Activated CD4-positive, alpha-beta memory T cell treated with anti-CD3 and anti-CD28 coated beads, Interleukin-2, amount 10 ng/mL, durations not matched to agents 7 days and 5 days (primary cell): ENCODE measurements around the gene WBP2NL. TPM values are rescaled to one million over a fixed set of nuclear protein-coding genes. Genes with fewer than 3 reads are reported as not detected.

ENCODE experiments used
- CTCF ChIA-PET: fragments of 350-600 bp; sonication (Branson Sonifier 250); formaldehyde crosslinking; loops from one replicate; lab custom pipeline; 2021; ENCODE audit warnings: antibody characterized with exemption, inconsistent platforms; lab: Charles Lee
- POLR2A ChIA-PET: fragments of 350-600 bp; sonication (Branson Sonifier 250); formaldehyde crosslinking; loops from one replicate; lab custom pipeline; 2021; ENCODE audit warnings: antibody characterized with exemption; lab: Charles Lee
- DNase-seq: peaks from one replicate; pipeline ENCODE4 v3.0.0-alpha.2; 2020
- H3K27ac Mint-ChIP-seq: one replicate; pipeline ENCODE4 v1.8.0; 2021; ENCODE audit warnings: mild to moderate bottlenecking, mixed read lengths
- H3K27me3 Mint-ChIP-seq: one replicate; pipeline ENCODE4 v1.8.0; 2021; ENCODE audit warnings: mixed read lengths
- H3K36me3 Mint-ChIP-seq: one replicate; pipeline ENCODE4 v1.8.0; 2021; ENCODE audit warnings: low read depth, mixed read lengths
- H3K4me1 Mint-ChIP-seq: one replicate; pipeline ENCODE4 v1.8.0; 2021; ENCODE audit warnings: mixed read lengths
- H3K4me3 Mint-ChIP-seq: one replicate; pipeline ENCODE4 v1.8.0; 2021; ENCODE audit warnings: mild to moderate bottlenecking, mixed read lengths
- H3K9me3 Mint-ChIP-seq: one replicate; pipeline ENCODE4 v1.8.0; 2021; ENCODE audit warnings: mixed read lengths
- total RNA-seq, 2 experiments: library from RNA; stranded (reverse); gene quantifications; one replicate each; pipeline ENCODE4 v1.2.3, GENCODE V29; 2021

Gene WBP2NL
- total RNA-seq, 2 experiments from 2014 or later, result 2.0 to 2.3 TPM

- no peak overlapping the region for H3K4me3 Mint-ChIP-seq
- H3K27ac Mint-ChIP-seq, result no peak overlapping the region
- CTCF ChIA-PET, result interaction anchor here (0.5 kb wide), 1 partner anchor 811 kb away, joined by 3 read pairs; no protein-coding TSS in a partner anchor
- no peaks in the 10 kb centered on the region for H3K27me3 Mint-ChIP-seq
- peaks cover 15% of the 10 kb centered on the region for H3K9me3 Mint-ChIP-seq
- H3K36me3 Mint-ChIP-seq, result peaks cover 51% of the 10 kb centered on the region
- POLR2A ChIA-PET, result interaction anchor here (0.8 to 1.4 kb wide), 3 partner anchors 12 to 23 kb away, joined by 3 to 4 read pairs (median 3); partner anchors contain the start of gene SMDT1
- peaks cover 2% of the 10 kb centered on the region for H3K4me1 Mint-ChIP-seq
- DNase-seq, result no peak
Measured at GRCh38 chr22:42056757-42057511, 58.3 kb downstream of the WBP2NL start.

- CTCF ChIA-PET, result no interaction called here
- Mint-ChIP-seq H3K27ac (no peak overlapping the region), H3K27me3 (no peaks in the 10 kb centered on the region), H3K4me3 (no peak overlapping the region), H3K36me3 (peaks cover 81% of the 10 kb centered on the region), H3K9me3 (peaks cover 15% of the 10 kb centered on the region), H3K4me1 (peaks cover 2% of the 10 kb centered on the region)
- DNase-seq, result no peak
- POLR2A ChIA-PET, result interaction anchor here (0.5 to 2.2 kb wide), 2 partner anchors 9 to 222 kb away, joined by 3 to 7 read pairs; no protein-coding TSS in a partner anchor
Measured at GRCh38 chr22:42060489-42060888, 61.9 kb downstream of the WBP2NL start.

- Mint-ChIP-seq H3K4me3 (no peak overlapping the region), H3K4me1 (peaks cover 2% of the 10 kb centered on the region), H3K9me3 (peaks cover 15% of the 10 kb centered on the region), H3K27me3 (no peaks in the 10 kb centered on the region), H3K36me3 (peaks cover 85% of the 10 kb centered on the region), H3K27ac (no peak overlapping the region)
- DNase-seq, result no peak
- ChIA-PET POLR2A (interaction anchor here (0.5 to 2.2 kb wide), 2 partner anchors 9 to 222 kb away, joined by 3 to 7 read pairs; no protein-coding TSS in a partner anchor), CTCF (no interaction called here)
Measured at GRCh38 chr22:42061041-42061440, 62.5 kb downstream of the WBP2NL start.

- H3K27ac Mint-ChIP-seq, result no peak overlapping the region
- ChIA-PET CTCF (no interaction called here), POLR2A (no interaction called here)
- H3K4me1 Mint-ChIP-seq, result peaks cover 6% of the 10 kb centered on the region
- H3K36me3 Mint-ChIP-seq, result peaks cover 89% of the 10 kb centered on the region
- no peak overlapping the region for H3K4me3 Mint-ChIP-seq
- DNase-seq, result no peak
- H3K27me3 Mint-ChIP-seq, result no peaks in the 10 kb centered on the region
- peaks cover 6% of the 10 kb centered on the region for H3K9me3 Mint-ChIP-seq
Measured at GRCh38 chr22:42062506-42063170, 64.0 kb downstream of the WBP2NL start.

GRCh38 chr22:42064629-42065028 is 66.0 kb downstream of the WBP2NL start:
- Mint-ChIP-seq H3K9me3 (no peaks in the 10 kb centered on the region), H3K27ac (no peak overlapping the region), H3K4me3 (no peak overlapping the region), H3K4me1 (peaks cover 18% of the 10 kb centered on the region), H3K36me3 (peaks cover 84% of the 10 kb centered on the region), H3K27me3 (no peaks in the 10 kb centered on the region)
- ChIA-PET POLR2A (interaction anchor here (0.8 to 1.4 kb wide), 3 partner anchors 16 to 33 kb away, joined by 3 to 4 read pairs (median 3); no protein-coding TSS in a partner anchor), CTCF (no interaction called here)
- DNase-seq, result no peak

GRCh38 chr22:42065438-42066125 is 67.0 kb downstream of the WBP2NL start:
- DNase-seq, result no peak
- no peaks in the 10 kb centered on the region for H3K27me3 Mint-ChIP-seq
- H3K27ac Mint-ChIP-seq, result no peak overlapping the region
- H3K4me3 Mint-ChIP-seq, result no peak overlapping the region
- ChIA-PET CTCF (no interaction called here), POLR2A (interaction anchor here (1.0 to 1.4 kb wide), 2 partner anchors 15 to 23 kb away, joined by 3 to 4 read pairs; no protein-coding TSS in a partner anchor)
- peaks cover 75% of the 10 kb centered on the region for H3K36me3 Mint-ChIP-seq
- peaks cover 25% of the 10 kb centered on the region for H3K4me1 Mint-ChIP-seq
- no peaks in the 10 kb centered on the region for H3K9me3 Mint-ChIP-seq

- ChIA-PET POLR2A (no interaction called here), CTCF (no interaction called here)
- H3K27me3 Mint-ChIP-seq, result no peaks in the 10 kb centered on the region
- DNase-seq, result no peak
- no peaks in the 10 kb centered on the region for H3K9me3 Mint-ChIP-seq
- H3K4me1 Mint-ChIP-seq, result peaks cover 28% of the 10 kb centered on the region
- H3K36me3 Mint-ChIP-seq, result peaks cover 68% of the 10 kb centered on the region
- no peak overlapping the region for H3K4me3 Mint-ChIP-seq
- H3K27ac Mint-ChIP-seq, result no peak overlapping the region
Measured at GRCh38 chr22:42066126-42066761, 67.7 kb downstream of the WBP2NL start.

- Mint-ChIP-seq H3K27ac (no peak overlapping the region), H3K4me1 (peaks cover 34% of the 10 kb centered on the region), H3K36me3 (peaks cover 61% of the 10 kb centered on the region), H3K27me3 (no peaks in the 10 kb centered on the region), H3K4me3 (no peak overlapping the region), H3K9me3 (no peaks in the 10 kb centered on the region)
- CTCF ChIA-PET, result no interaction called here
- DNase-seq, result no peak
- POLR2A ChIA-PET, result no interaction called here
Measured at GRCh38 chr22:42066937-42067336, 68.3 kb downstream of the WBP2NL start.

- Mint-ChIP-seq H3K36me3 (peaks cover 53% of the 10 kb centered on the region), H3K4me3 (no peak overlapping the region), H3K27me3 (no peaks in the 10 kb centered on the region), H3K9me3 (no peaks in the 10 kb centered on the region), H3K27ac (no peak overlapping the region), H3K4me1 (peaks cover 39% of the 10 kb centered on the region)
- POLR2A ChIA-PET, result interaction anchor here (1.1 to 4.5 kb wide), 2 partner anchors 23 to 268 kb away, joined by 3 to 55 read pairs; partner anchors contain the start of genes CCDC134 and NDUFA6
- DNase-seq, result no peak
- CTCF ChIA-PET, result no interaction called here
Measured at GRCh38 chr22:42067671-42068251, 69.2 kb downstream of the WBP2NL start.

GRCh38 chr22:42068291-42068690 is 69.7 kb downstream of the WBP2NL start:
- Mint-ChIP-seq H3K4me1 (peaks cover 44% of the 10 kb centered on the region), H3K27ac (peak overlapping the region; percentile 44), H3K4me3 (no peak overlapping the region), H3K27me3 (no peaks in the 10 kb centered on the region), H3K36me3 (peaks cover 48% of the 10 kb centered on the region), H3K9me3 (no peaks in the 10 kb centered on the region)
- CTCF ChIA-PET, result no interaction called here
- POLR2A ChIA-PET, result interaction anchor here (1.0 to 4.5 kb wide), 5 partner anchors 11 to 268 kb away, joined by 3 to 77 read pairs (median 17); partner anchors contain the start of genes CCDC134, CENPM, NDUFA6 and SMDT1
- DNase-seq, result no peak

- H3K27me3 Mint-ChIP-seq, result no peaks in the 10 kb centered on the region
- peak overlapping the region; percentile 86 for H3K27ac Mint-ChIP-seq
- ChIA-PET CTCF (interaction anchor here (0.9 to 2.3 kb wide), 6 partner anchors 21 to 375 kb away, joined by 3 to 10 read pairs (median 4); partner anchors contain the start of gene NDUFA6), POLR2A (interaction anchor here (0.6 to 4.5 kb wide), 19 partner anchors 9 to 545 kb away, joined by 3 to 77 read pairs (median 4); partner anchors contain the start of genes CENPM, NDUFA6, POLDIP3 and SMDT1)
- peaks cover 37% of the 10 kb centered on the region for H3K36me3 Mint-ChIP-seq
- H3K4me3 Mint-ChIP-seq, result peak overlapping the region; percentile 88
- no peak for DNase-seq
- H3K4me1 Mint-ChIP-seq, result peaks cover 53% of the 10 kb centered on the region
- H3K9me3 Mint-ChIP-seq, result no peaks in the 10 kb centered on the region
Measured at GRCh38 chr22:42069801-42070516, 71.4 kb downstream of the WBP2NL start.
